ENCODE results near the gene SCAMP4. TPM values are rescaled to one million over a fixed set of nuclear protein-coding genes. Genes with fewer than 3 reads are reported as not detected.

Gene SCAMP4
- total RNA-seq, 1 donor from 2014 or later, result 89.3 TPM

DNA sequence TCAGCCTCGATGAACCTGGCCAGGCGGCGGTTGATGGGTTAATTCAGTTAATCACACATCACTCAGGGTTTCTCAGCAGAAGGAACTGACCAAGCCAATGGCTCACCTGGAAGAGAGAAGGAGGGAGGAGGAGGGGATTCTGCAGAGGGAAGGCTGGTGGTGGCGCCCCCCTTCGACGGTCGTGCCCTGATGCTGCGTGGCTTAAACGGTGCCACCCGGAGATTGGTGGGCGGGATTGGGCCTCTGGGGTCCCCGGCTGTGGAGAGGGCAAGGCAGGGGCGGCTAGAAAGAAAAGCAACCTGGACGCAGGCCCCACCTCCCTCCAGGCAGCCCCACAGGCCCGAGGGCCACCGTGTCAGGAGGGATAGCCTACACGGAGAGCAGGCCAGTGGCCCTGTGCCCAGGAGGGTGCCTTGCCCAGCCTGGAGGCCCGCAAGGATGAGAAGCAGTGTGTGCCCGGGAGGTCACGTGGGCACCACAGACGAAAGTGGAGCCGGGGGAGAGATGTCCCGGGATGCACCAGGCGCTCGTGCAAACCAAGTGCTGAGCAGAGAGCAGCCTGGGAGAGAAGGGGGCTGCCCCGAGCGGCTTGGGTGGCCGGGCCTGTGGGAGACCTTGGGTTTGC is 51.8 kb downstream of the SCAMP4 start:
- DNase-seq (ENCODE audit: low spot score), result no peak

- DNase-seq (ENCODE audit: low spot score), result no peak
These were observed 52.5 kb downstream of the SCAMP4 start for GRCh38 chr19:1957562-1958248.

DNA sequence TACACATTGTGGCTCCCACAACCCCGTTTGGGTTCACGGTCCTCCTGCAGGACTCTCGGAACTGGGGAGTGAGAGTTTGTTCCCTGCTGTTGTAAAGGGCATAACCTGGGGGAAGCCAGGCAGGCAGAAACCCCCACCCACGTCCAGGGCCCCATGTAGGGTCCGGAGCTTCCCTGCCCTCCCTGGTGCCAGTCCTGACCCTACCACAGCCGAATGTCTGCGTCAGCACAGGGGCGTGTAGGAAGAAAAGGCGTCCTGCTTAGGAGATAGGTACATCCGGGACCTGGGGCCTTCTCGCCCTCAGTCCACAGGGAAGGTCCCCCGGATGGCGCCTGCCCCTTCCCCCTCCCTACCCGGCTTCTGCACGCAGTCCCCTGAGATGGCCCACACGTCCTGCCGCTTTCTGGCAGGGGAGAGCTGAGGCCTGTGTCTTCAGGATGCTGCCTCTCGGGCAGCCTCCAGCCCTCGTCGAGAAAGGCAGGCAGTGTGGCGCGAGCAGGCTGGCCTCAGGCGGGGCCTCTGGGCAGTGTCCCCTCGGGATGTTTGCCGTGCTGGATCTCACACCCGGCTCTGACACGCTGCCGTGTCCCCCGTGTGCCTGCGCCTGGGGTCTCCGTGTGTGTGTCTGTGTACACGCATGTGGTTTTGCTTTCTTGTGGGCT is 54.9 kb downstream of the SCAMP4 start:
- no peak for DNase-seq (ENCODE audit: low spot score)

GRCh38 chr19:1961000-1961883 is 56.0 kb downstream of the SCAMP4 start:
- DNase-seq (ENCODE audit: low spot score), result no peak

GRCh38 chr19:1962674-1963073 is 57.5 kb downstream of the SCAMP4 start:
- no peak for DNase-seq (ENCODE audit: low spot score)

GRCh38 chr19:1967087-1967608 is 61.9 kb downstream of the SCAMP4 start:
- DNase-seq (ENCODE audit: low spot score), result no peak

GRCh38 chr19:1968279-1969175 is 63.3 kb downstream of the SCAMP4 start:
- no peak for DNase-seq (ENCODE audit: low spot score)

DNA sequence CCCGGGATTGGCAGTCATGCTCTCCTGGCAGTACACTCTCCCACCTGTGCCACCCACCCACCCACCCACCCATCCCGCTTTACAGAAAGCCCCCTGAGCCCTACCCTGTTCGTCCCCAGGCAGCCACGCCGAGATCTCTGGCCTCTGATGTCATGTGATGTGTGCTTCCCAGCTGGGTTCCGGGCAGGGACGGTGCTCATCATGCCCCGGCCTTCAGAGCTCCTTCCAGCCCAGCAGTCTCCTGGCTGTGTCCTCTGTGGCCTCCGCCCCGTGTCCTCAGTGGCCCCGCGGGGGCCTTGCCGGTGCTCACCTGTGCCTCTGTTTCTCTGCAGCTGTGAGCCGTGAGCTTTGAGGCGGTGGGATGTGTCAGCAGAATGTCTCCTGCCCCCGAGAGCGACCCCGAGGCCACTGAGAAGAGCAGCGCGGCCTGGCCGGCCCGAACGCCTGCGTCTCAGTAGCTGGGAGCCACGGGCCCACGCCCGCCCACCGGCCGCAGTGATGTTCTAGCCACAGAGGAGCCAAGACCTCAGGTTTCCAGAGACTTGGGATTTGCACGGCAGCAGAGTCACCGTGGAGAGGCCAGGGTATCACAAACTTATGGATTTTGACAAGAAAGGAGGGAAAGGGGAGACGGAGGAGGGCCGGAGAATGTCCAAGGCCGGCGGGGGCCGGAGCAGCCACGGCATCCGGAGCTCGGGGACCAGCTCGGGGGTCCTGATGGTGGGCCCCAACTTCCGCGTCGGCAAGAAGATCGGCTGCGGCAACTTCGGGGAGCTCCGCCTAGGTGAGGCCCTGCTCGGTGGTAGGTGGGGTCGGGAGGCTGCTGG is 64.2 kb downstream of the SCAMP4 start:
- DNase-seq (ENCODE audit: low spot score), result no peak

DNA sequence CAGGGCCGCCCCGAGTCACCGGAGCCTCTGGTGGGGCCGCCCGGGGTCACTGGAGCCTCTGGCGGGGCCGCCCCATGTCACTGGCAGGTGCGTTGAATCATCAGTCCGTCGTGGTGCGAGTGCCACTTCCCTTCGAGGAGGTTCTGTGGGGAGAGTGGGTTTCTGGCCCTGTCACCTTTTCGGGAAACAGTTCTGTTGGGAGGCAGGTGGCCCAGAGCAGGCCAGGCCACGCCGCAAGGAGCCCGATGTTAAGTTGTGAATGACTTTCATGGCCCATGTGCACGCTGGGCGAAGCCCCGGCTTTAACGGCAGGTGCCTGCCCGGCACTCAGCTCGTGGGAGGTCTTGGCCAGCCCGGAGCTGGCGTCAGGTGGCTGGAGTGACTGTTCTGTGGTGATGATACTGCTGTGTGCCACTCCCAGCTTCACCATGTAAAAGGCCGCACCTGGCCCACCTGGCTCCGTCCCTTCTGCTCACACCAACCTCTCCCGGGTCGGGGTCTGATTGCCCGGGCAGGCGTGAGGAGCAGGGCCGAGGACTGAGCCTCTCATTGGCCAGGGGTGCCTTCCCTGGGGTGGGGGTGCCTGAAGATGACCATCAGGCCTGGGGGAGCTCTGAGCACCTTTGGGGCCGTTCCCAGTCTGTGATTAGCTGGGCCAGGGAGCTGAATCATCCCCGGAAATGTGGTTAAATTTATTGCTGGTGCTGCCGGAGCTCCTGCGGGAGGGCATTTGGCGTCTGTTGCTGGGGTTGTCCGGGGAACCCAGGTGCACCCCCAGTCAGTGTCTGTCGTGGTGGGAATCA is 65.0 kb downstream of the SCAMP4 start:
- no peak for DNase-seq (ENCODE audit: low spot score)

DNA sequence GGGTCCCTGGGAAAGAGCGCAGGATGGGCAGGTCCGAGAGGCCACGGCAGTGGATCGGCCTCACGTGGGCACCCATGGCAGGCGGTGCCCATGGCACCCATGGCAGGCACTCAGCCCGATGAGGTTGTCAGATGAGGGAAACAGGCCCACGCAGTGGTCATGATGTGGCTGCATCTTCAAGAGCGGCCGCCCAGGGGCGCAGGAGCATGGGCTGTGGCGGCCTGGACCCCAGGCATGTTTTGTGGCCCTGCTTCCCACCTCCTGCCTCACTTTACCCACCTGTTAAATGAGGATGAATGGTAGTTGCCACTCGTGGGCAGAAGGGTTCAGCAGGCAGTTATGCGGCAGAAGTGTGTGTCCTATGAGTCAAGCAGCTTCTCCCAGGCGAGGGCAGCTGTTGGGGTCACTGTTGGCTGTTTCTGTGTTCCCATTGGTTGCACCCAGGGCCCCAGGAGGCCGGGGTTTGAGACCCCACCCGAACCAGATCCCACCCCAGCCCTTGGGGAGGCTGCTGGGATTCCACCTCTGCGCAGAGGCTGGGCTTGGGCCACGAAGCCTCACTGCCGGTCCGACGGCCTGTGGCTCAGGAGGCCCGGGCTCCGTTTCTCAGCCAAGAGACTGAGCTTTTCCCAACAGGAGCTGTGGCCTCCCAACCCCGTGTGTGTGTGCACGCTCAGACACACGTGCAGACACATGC is 65.8 kb downstream of the SCAMP4 start:
- DNase-seq (ENCODE audit: low spot score), result no peak

DNA sequence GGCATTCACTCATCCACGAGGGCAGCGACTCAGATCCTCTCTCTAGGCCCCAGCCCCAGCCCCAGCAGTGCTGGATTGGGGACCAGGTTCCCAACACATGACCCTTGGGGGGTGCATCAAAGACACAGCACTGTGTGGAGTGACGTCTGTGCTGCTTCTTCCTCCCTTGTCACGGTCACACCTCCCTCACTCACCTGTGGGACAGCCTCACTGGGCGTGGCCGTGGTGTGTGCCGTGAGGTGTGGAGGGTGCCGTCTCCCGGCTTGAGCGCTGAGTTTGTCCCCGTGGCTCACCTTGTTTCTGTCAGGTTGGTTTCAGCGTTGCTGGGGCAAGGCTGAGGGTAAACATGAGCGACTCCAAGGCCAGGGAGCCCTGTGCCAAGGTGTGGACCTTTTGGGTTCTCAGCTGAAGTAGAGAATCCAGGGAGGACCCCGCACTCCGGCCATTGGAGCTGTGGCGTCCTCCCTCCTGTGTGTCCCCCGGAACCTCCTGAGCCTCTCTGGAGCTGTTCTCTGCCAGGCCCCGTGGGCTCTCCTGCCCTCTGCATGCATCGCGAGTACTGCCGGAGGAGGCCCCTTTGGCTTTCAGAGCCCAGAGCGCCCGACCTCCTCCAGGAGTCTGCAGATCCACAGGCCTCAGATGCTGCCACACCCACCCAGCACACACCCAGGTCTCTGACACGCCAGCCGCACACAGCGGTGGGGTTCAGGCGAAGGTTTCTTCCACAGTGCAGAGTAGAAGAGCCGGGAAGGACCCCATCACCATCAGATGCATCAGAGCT is 69.4 kb downstream of the SCAMP4 start:
- DNase-seq (ENCODE audit: low spot score), result no peak

GRCh38 chr19:1975162-1975480 is 69.9 kb downstream of the SCAMP4 start:
- DNase-seq (ENCODE audit: low spot score), result no peak

Other genes starting within 250 kb of the SCAMP4 start
- 6.3 TPM for gene ONECUT3, start 151.9 kb upstream of the SCAMP4 start, total RNA-seq
- 2.9 TPM for gene ATP8B3, start 93.1 kb upstream of the SCAMP4 start, total RNA-seq
- 39.2 TPM for gene REXO1, start 56.9 kb upstream of the SCAMP4 start, total RNA-seq
- gene KLF16, start 41.8 kb upstream of the SCAMP4 start, total RNA-seq, result 23.2 TPM
- gene ABHD17A, start 19.9 kb upstream of the SCAMP4 start, total RNA-seq, result 85.2 TPM
- gene ADAT3, start within 50 bp of the SCAMP4 start, total RNA-seq, result 10.6 TPM
- gene CSNK1G2, start 35.8 kb downstream of the SCAMP4 start, total RNA-seq, result 77.5 TPM
- 92.2 TPM for gene BTBD2, start 110.3 kb downstream of the SCAMP4 start, total RNA-seq
- 246 TPM for gene MKNK2, start 145.8 kb downstream of the SCAMP4 start, total RNA-seq
- 59.0 TPM for gene MOB3A, start 190.9 kb downstream of the SCAMP4 start, total RNA-seq
- gene IZUMO4, start 191.5 kb downstream of the SCAMP4 start, total RNA-seq, result 11.5 TPM
- 125 TPM for gene AP3D1, start 246.2 kb downstream of the SCAMP4 start, total RNA-seq

Data from mucosa of gallbladder (tissue), 1 donor.